ENCODE data around the gene CDS2. TPM values are rescaled to one million over a fixed set of nuclear protein-coding genes. Genes with fewer than 3 reads are reported as not detected.

The CDS2 gene
- total and polyA plus RNA-seq, 2 of the 13 experiments (the other 11 are each of a cell fraction or from before 2014, with no cell fraction given) = 81.3 to 153 TPM

DNA sequence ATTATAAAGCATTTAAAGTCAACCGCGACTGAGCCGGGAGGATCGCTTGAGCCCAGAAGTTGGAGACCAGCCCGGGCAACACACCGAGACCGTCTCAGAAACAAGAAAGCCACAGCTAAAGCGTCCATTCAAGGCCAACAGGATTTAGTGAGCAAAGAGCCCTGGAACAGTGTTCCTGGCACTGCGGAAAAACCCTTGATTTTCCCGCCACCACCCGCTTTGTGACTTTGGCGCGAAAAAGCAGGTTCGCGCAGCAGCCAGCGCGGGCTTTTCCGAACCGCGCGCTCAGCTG lies 7.7 kb upstream of the CDS2 start (continued):
- TF ChIP-seq, protein P1, sequence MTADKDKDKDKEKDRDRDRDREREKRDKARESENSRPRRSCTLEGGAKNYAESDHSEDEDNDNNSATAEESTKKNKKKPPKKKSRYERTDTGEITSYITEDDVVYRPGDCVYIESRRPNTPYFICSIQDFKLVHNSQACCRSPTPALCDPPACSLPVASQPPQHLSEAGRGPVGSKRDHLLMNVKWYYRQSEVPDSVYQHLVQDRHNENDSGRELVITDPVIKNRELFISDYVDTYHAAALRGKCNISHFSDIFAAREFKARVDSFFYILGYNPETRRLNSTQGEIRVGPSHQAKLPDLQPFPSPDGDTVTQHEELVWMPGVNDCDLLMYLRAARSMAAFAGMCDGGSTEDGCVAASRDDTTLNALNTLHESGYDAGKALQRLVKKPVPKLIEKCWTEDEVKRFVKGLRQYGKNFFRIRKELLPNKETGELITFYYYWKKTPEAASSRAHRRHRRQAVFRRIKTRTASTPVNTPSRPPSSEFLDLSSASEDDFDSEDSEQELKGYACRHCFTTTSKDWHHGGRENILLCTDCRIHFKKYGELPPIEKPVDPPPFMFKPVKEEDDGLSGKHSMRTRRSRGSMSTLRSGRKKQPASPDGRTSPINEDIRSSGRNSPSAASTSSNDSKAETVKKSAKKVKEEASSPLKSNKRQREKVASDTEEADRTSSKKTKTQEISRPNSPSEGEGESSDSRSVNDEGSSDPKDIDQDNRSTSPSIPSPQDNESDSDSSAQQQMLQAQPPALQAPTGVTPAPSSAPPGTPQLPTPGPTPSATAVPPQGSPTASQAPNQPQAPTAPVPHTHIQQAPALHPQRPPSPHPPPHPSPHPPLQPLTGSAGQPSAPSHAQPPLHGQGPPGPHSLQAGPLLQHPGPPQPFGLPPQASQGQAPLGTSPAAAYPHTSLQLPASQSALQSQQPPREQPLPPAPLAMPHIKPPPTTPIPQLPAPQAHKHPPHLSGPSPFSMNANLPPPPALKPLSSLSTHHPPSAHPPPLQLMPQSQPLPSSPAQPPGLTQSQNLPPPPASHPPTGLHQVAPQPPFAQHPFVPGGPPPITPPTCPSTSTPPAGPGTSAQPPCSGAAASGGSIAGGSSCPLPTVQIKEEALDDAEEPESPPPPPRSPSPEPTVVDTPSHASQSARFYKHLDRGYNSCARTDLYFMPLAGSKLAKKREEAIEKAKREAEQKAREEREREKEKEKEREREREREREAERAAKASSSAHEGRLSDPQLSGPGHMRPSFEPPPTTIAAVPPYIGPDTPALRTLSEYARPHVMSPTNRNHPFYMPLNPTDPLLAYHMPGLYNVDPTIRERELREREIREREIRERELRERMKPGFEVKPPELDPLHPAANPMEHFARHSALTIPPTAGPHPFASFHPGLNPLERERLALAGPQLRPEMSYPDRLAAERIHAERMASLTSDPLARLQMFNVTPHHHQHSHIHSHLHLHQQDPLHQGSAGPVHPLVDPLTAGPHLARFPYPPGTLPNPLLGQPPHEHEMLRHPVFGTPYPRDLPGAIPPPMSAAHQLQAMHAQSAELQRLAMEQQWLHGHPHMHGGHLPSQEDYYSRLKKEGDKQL (CRISPR knock-in tag; IDR thresholded peaks at IDR 0.05; ENCODE audit: low read depth) = no peak
- TF ChIP-seq SETDB1 (CRISPR knock-in tag; IDR thresholded peaks at IDR 0.05; ENCODE audit: borderline replicate concordance) (no peak), ZNF264 (CRISPR knock-in tag; IDR thresholded peaks at IDR 0.05) (no peak), MZF1 (CRISPR knock-in tag; IDR thresholded peaks at IDR 0.05; ENCODE audit: borderline replicate concordance) (no peak), ZNF674 (CRISPR knock-in tag; IDR thresholded peaks at IDR 0.05; ENCODE audit: low read depth) (no peak), ADNP (CRISPR knock-in tag; IDR thresholded peaks at IDR 0.05) (no peak), KLF11 (CRISPR knock-in tag; IDR thresholded peaks at IDR 0.05) (peak; percentile 99; the same call in 1 of the 2 replicates), HOXA3 (CRISPR knock-in tag; IDR thresholded peaks at IDR 0.05) (no peak; the same call in 1 of the 2 replicates), ZNF891 (CRISPR knock-in tag; IDR thresholded peaks at IDR 0.05) (no peak), MAFK (conservative IDR thresholded peaks at IDR 0.05 in 1 of 2, IDR thresholded peaks at IDR 0.05 in 1 of 2; ENCODE audit: low read length in 2 of 2) (no peak), HNRNPH1 (optimal IDR thresholded peaks at IDR 0.05; ENCODE audit: low read depth, low read length) (no peak), SRSF4 (IDR thresholded peaks at IDR 0.05; ENCODE audit: low read depth, low read length, poor library complexity, severe bottlenecking) (no peak), PRMT3 (CRISPR knock-in tag; IDR thresholded peaks at IDR 0.05; ENCODE audit: borderline replicate concordance, low read depth) (no peak)
- TF ChIP-seq, protein P2, sequence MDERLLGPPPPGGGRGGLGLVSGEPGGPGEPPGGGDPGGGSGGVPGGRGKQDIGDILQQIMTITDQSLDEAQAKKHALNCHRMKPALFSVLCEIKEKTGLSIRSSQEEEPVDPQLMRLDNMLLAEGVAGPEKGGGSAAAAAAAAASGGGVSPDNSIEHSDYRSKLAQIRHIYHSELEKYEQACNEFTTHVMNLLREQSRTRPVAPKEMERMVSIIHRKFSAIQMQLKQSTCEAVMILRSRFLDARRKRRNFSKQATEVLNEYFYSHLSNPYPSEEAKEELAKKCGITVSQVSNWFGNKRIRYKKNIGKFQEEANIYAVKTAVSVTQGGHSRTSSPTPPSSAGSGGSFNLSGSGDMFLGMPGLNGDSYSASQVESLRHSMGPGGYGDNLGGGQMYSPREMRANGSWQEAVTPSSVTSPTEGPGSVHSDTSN (CRISPR knock-in tag; IDR thresholded peaks at IDR 0.05) = no peak
- TF ChIP-seq, protein P3, sequence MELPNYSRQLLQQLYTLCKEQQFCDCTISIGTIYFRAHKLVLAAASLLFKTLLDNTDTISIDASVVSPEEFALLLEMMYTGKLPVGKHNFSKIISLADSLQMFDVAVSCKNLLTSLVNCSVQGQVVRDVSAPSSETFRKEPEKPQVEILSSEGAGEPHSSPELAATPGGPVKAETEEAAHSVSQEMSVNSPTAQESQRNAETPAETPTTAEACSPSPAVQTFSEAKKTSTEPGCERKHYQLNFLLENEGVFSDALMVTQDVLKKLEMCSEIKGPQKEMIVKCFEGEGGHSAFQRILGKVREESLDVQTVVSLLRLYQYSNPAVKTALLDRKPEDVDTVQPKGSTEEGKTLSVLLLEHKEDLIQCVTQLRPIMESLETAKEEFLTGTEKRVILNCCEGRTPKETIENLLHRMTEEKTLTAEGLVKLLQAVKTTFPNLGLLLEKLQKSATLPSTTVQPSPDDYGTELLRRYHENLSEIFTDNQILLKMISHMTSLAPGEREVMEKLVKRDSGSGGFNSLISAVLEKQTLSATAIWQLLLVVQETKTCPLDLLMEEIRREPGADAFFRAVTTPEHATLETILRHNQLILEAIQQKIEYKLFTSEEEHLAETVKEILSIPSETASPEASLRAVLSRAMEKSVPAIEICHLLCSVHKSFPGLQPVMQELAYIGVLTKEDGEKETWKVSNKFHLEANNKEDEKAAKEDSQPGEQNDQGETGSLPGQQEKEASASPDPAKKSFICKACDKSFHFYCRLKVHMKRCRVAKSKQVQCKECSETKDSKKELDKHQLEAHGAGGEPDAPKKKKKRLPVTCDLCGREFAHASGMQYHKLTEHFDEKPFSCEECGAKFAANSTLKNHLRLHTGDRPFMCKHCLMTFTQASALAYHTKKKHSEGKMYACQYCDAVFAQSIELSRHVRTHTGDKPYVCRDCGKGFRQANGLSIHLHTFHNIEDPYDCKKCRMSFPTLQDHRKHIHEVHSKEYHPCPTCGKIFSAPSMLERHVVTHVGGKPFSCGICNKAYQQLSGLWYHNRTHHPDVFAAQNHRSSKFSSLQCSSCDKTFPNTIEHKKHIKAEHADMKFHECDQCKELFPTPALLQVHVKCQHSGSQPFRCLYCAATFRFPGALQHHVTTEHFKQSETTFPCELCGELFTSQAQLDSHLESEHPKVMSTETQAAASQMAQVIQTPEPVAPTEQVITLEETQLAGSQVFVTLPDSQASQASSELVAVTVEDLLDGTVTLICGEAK (IDR thresholded peaks at IDR 0.05) = no peak
- TF ChIP-seq, protein P3 (CRISPR knock-in tag; IDR thresholded peaks at IDR 0.05) = no peak; the same call in 1 of the 2 replicates

All from HepG2 (cell line).